HL-60 (cell line): Measurements from ENCODE around the gene FOXP1.

ENCODE experiments used
- DNase-seq, 2 experiments: peaks; one replicate each; pipeline ENCODE4 v3.0.0-alpha.2; 2010 to 2020; ENCODE audit warnings: low read depth in 1 of 2, low spot score in 1 of 2
- H3K27ac ChIP-seq: fragments of 250-450 bp; sonication (Bioruptor Pico); replicated peaks from 2 replicates; pipeline ENCODE4 v1.5.1; 2020; ENCODE audit warnings: mild to moderate bottlenecking, moderate library complexity
- H3K27me3 ChIP-seq: fragments of 250-450 bp; sonication (Bioruptor Pico); 2 replicates; pipeline ENCODE4 v1.5.1; 2021; ENCODE audit warnings: mild to moderate bottlenecking, moderate library complexity; ENCODE audit not compliant: insufficient read depth, poor library complexity, severe bottlenecking
- H3K4me3 ChIP-seq: replicated peaks from 2 replicates; pipeline ENCODE4 v1.5.1; 2011; ENCODE audit warnings: mild to moderate bottlenecking, control low read depth, low read length; ENCODE audit not compliant: insufficient read depth
- CTCF ChIP-seq: IDR thresholded peaks from one replicate; pipeline ENCODE4 v1.5.1; 2011; ENCODE audit warnings: low read length, control low read depth, inconsistent platforms; ENCODE audit not compliant: insufficient read depth
- GABPA ChIP-seq: IDR thresholded peaks from 2 replicates; pipeline ENCODE4 v1.6.1; 2012; ENCODE audit warnings: low read depth
- POLR2AphosphoS5 ChIP-seq: IDR thresholded peaks from 2 replicates; pipeline ENCODE4 v1.6.1; 2012; ENCODE audit warnings: low read depth
- REST ChIP-seq: IDR thresholded peaks from 2 replicates; pipeline ENCODE4 v1.6.1; 2012; ENCODE audit warnings: low read depth; ENCODE audit not compliant: insufficient replicate concordance
- SPI1 ChIP-seq: IDR thresholded peaks from 2 replicates; pipeline ENCODE4 v1.6.1; 2012; ENCODE audit warnings: low read depth, mild to moderate bottlenecking, borderline replicate concordance

The FOXP1 gene

DNA sequence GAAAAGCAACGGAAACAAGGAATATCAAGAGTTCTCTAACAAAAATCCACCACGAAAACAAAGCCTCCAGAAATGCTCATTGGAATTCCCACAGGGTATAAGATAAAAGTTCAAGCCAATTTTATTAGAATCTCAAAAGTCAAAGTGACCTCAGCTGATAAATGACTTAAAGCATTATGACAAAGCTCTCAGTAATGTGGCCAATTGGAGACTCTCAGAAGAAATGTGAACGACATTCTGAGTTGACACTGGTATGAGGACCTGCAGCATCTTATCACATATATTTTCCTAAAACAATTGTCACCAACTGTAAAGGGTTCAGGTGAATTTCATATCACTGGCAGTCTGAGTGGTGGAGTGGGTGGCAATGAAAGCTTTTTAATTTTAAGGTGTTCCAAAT lies 199.1 kb downstream of the FOXP1 start:
- no peak for DNase-seq
- Histone ChIP-seq H3K4me3 (no peak overlapping the region), H3K27ac (no peak overlapping the region), H3K27me3 (no peaks in the 10 kb centered on the region)
- TF ChIP-seq GABPA (no peak), SPI1 (no peak), CTCF (no peak), POLR2AphosphoS5 (no peak), REST (no peak)

GRCh38 chr3:71380096-71380495 lies 203.4 kb downstream of the FOXP1 start:
- no peak for DNase-seq
- no peaks in the 10 kb centered on the region for H3K27me3 ChIP-seq
- H3K4me3 ChIP-seq: no peak overlapping the region
- H3K27ac ChIP-seq: no peak overlapping the region
- TF ChIP-seq SPI1: no peak
- TF ChIP-seq CTCF: no peak
- TF ChIP-seq REST: no peak
- TF ChIP-seq POLR2AphosphoS5: no peak
- TF ChIP-seq GABPA: no peak

- no peak overlapping the region for H3K27ac ChIP-seq
- no peaks in the 10 kb centered on the region for H3K27me3 ChIP-seq
- DNase-seq: no peak
- no peak overlapping the region for H3K4me3 ChIP-seq
- TF ChIP-seq REST (no peak), POLR2AphosphoS5 (no peak), SPI1 (no peak), GABPA (no peak), CTCF (no peak)
Measured at GRCh38 chr3:71378509-71378908, 205.0 kb downstream of the FOXP1 start.
